ENCODE measurements around the gene PSMD4.

DNA sequence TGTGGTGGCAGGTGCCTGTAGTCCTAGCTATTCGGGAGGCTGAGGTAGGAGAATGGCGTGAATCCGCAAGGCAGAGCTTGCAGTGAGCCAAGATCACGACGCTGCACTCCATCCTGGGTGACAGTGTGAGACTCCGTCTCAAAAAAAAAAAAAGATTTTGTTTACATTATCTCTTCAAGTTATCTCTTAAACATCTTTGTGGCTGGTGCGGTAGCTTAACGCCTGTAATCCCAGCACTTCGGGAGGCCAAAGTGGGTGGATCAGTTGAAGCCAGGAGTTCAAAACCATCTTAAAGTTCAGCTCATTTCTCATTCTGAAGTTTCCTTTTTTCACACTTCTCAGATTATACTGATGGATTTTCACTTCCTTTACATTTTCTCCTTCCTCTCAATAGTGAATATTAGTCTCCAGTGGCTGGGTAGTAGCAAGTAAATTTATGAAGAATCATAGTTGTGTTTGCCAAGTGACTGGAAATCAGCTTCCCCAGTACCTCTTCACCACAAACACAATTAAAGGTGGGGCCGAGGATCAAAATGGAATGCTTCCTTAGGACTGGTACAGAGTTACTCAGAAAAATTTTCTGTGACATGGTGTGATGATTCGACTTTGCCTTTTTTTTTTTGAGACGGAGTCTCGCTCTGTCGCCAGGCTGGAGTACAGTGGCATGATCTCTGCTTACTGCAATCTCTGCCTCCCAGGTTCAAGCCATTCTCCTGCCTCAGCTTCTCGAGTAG is 42.4 kb upstream of the PSMD4 start:
- TF ChIP-seq CEBPB (IDR thresholded peaks at IDR 0.05) = no peak
- no peak for TF ChIP-seq TEAD4 (IDR thresholded peaks at IDR 0.05)
- TF ChIP-seq CREB1 (IDR thresholded peaks at IDR 0.05; ENCODE audit: low read depth) = no peak
- no peak for TF ChIP-seq NFIC (IDR thresholded peaks at IDR 0.05)
- TF ChIP-seq RAD21 (IDR thresholded peaks at IDR 0.05; ENCODE audit: low read depth) = no peak
- no peak for TF ChIP-seq REST (IDR thresholded peaks at IDR 0.05; ENCODE audit: low read depth)

Measured in Ishikawa (cell line).